ENCODE results near the gene SGMS1. TPM values are rescaled to one million over a fixed set of nuclear protein-coding genes. Genes with fewer than 3 reads are reported as not detected.
A peak's percentile ranks its signal among the peaks of the same experiment; 100 is the strongest.

SGMS1 gene
- total RNA-seq, 2 donors from 2014 or later = 19.4 to 19.5 TPM

- Histone ChIP-seq H3K4me1 (no peaks in the 10 kb centered on the region), H3K36me3 (no peaks in the 10 kb centered on the region), H3K4me3 (no peak overlapping the region), H3K27me3 (no peaks in the 10 kb centered on the region), H3K9me3 (no peaks in the 10 kb centered on the region), H3K9ac (ENCODE audit: low read depth in 2 of 2, low read length in 2 of 2) (no peak overlapping the region), H3K27ac (no peak overlapping the region)
- no peak for DNase-seq
- no peak for TF ChIP-seq CTCF (IDR thresholded peaks at IDR 0.05)
- intact Hi-C loops (cut with DNase I) = no loop called here
Measured at GRCh38 chr10:50334273-50334672, 289.5 kb downstream of the SGMS1 start.

GRCh38 chr10:50333872-50334271 lies 289.9 kb downstream of the SGMS1 start:
- Histone ChIP-seq H3K9me3 (no peaks in the 10 kb centered on the region), H3K27me3 (no peaks in the 10 kb centered on the region), H3K4me1 (no peaks in the 10 kb centered on the region), H3K4me3 (no peak overlapping the region), H3K36me3 (no peaks in the 10 kb centered on the region), H3K27ac (no peak overlapping the region), H3K9ac (ENCODE audit: low read depth in 2 of 2, low read length in 2 of 2) (no peak overlapping the region)
- TF ChIP-seq CTCF (IDR thresholded peaks at IDR 0.05) = no peak
- intact Hi-C loops (cut with DNase I) = no loop called here
- no peak for DNase-seq

GRCh38 chr10:50332108-50332842 lies 291.5 kb downstream of the SGMS1 start:
- Histone ChIP-seq H3K4me1 (no peaks in the 10 kb centered on the region), H3K4me3 (no peak overlapping the region), H3K9ac (ENCODE audit: low read depth in 2 of 2, low read length in 2 of 2) (no peak overlapping the region), H3K27me3 (no peaks in the 10 kb centered on the region), H3K27ac (no peak overlapping the region), H3K9me3 (no peaks in the 10 kb centered on the region), H3K36me3 (no peaks in the 10 kb centered on the region)
- intact Hi-C loops (cut with DNase I) = no loop called here
- DNase-seq = no peak
- no peak for TF ChIP-seq CTCF (IDR thresholded peaks at IDR 0.05)

- H3K4me1 ChIP-seq = no peaks in the 10 kb centered on the region
- no peak for TF ChIP-seq CTCF (IDR thresholded peaks at IDR 0.05)
- H3K27ac ChIP-seq = no peak overlapping the region
- intact Hi-C loops (cut with DNase I) = no loop called here
- no peaks in the 10 kb centered on the region for H3K27me3 ChIP-seq
- no peak for DNase-seq
- H3K36me3 ChIP-seq = no peaks in the 10 kb centered on the region
- no peak overlapping the region for H3K9ac ChIP-seq (ENCODE audit: low read depth in 2 of 2, low read length in 2 of 2)
- no peaks in the 10 kb centered on the region for H3K9me3 ChIP-seq
- H3K4me3 ChIP-seq = no peak overlapping the region
Measured at GRCh38 chr10:50331486-50331885, 292.3 kb downstream of the SGMS1 start.

- Histone ChIP-seq H3K4me3 (no peak overlapping the region), H3K4me1 (peaks cover 3% of the 10 kb centered on the region), H3K27me3 (no peaks in the 10 kb centered on the region), H3K9ac (ENCODE audit: low read depth in 2 of 2, low read length in 2 of 2) (no peak overlapping the region), H3K36me3 (no peaks in the 10 kb centered on the region), H3K27ac (peak overlapping the region; percentile 37), H3K9me3 (no peaks in the 10 kb centered on the region)
- DNase-seq = no peak
- no peak for TF ChIP-seq CTCF (IDR thresholded peaks at IDR 0.05)
- intact Hi-C loops (cut with DNase I) = no loop called here
Measured at GRCh38 chr10:50326757-50327701, 296.7 kb downstream of the SGMS1 start.
